Femur (tissue), 1 donor: ENCODE data around the gene TMEM11.

ENCODE experiments used
- DNase-seq: peaks from one replicate; pipeline ENCODE4 v3.0.0-alpha.2; 2017

TMEM11 gene

GRCh38 chr17:21177854-21178600, 35.9 kb downstream of the TMEM11 start:
- DNase-seq = peak; percentile 10

GRCh38 chr17:21177401-21177800, 36.6 kb downstream of the TMEM11 start:
- no peak for DNase-seq

DNA sequence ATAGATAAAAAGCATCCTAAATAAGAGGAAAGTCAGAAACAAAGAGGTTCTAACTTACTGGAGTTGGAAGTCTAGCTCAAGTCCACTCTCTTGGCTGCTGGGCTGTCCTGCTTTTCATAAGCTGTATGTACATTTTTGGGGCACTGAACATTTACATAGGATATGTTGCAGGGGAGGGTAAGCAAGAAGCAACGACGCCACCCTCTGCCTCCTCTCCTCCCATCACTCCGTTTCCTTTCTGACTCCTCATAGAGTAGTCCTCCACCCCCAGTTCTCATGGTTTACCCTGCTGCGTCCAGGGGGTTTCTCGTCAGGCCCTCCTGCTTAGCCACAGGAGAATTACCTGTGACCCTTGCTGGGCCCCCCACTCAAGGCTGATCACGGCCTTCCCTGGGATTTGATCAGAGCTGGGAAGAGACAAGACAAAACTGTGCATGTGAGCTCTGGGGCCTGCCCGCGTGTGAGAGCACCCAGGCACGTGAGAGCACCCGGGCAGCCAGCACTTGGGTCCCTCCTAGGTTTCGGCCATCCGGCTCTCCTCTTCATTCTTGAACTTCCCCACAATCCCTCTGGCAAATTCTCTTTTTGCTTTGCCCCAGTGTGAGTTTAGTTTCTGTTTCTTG, 37.1 kb downstream of the TMEM11 start:
- DNase-seq = no peak

DNA sequence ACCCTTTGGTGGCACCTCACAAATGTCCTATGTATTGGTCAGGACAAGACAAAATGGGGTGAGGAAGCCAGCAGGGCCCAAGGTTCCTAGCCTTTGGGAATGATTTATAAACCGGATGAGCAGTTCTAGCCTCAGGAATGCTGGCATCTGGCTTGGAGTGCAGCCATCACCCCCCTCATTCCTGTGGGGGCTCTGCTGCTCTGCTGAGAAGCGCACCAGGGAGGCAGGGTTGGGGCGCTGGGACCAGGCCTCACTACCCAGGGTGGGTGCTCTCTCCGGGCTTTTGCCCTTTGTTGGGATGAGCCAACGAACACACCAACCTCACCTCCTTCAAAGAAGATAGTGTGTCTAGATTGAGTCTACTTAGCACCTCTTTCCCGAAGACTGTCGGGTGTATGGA, 39.2 kb downstream of the TMEM11 start:
- no peak for DNase-seq

DNA sequence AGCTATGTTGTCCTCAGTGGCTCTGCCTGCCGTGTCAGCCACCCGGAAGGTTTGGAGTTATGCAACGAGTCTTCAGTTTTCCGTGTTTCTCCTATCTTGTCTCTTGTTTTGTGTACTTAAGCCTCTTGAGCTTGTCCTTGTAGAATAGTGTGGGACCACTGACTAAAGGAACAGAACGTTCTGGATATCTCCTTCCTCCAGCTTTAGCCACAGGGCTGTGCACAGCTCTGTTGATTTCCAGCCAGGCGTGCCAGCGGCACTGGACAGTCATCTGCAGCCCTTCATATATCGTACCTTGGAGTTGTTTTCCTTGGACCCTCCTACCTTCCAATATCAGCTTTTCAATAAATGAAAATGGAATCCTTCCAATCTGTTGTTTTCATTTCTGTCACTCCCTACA, 39.8 kb downstream of the TMEM11 start:
- DNase-seq = no peak

DNA sequence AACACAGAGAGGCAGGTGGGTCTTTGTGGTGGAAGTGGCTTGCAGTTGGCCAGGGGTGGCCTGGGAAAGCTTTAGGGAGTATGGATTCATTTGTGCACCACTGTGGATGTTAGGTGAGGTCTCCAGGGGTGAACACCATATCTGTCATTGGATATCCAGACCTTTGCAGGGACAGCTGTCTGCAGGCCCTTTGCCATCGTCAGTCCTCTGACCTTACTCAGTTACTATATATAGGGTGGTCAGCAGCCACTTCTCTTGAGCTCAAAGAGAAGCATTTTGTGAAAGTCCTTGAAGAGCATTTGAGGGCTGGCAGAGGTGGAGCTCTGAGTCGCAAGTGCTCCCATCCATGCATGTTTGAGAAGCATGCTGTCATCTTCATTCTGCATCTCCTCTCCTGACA, 40.4 kb downstream of the TMEM11 start:
- DNase-seq = no peak

DNA sequence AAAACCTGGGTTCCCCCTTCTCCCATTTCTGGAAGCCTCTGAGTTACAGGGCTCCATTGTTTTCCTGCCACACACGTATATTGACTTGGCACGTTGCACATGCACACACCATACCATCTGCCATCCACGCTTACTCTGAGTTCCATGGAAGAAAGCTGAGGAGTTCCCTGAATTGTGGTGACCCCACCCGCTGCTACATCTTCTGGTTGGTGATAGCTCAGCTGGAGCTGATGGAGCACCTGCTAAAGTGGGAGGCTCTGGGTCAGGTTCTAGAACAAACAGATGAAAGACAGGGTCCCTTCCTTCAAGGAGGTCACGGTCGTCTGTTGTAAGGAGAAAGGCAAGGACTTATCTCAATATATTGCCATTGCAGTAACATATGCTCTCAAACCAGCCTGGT, 41.1 kb downstream of the TMEM11 start:
- no peak for DNase-seq

DNA sequence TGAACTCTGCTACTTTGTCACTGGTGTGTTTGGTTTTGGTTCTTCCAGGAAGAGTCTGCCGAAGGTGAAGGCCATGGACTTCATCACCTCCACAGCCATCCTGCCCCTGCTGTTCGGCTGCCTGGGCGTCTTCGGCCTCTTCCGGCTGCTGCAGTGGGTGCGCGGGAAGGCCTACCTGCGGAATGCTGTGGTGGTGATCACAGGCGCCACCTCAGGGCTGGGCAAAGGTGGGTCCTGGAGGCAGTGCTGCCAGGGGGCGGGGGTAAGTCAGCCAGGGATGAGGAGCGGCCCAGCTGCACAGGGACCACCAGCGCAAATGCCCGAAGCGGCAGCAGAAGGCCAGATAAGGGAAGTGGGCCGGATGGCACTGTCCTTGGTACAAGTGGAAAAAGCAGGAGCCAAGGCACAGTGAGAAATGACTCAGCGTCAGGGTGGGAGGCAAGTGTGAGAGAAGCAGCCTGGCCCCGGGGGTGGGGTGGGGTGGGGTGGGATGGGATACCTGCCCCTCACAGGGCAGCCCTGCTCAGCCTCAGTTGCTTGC, 41.9 kb downstream of the TMEM11 start:
- no peak for DNase-seq

DNA sequence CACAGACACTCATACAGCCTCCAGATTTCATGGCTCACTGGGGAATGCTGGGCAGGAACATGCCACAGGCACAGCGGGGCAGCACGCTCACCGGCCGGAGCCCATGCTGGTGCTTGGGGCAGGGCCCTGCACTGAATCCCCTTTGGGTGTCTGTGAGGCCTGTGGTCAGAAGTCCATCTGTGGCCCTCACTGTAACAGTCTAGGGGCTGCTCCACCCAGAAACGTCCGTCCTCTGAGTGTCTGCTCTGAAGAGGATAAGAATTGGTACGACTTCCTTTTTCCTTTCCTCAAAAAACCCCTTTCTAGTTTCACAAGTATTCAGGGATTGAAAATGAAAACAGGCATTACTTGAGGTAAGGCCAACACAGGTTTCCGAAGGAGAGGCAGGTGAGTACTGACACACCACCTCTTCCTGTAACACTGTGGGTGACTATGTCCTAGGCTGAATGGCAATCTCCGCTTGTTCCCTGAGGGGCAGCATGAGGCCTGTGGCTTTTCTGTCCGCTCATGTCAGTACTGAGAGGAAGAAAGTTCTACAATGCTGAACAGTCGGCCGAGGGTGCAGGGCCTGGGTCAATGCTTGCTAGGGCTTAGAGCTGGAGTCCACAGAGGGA, 42.5 kb downstream of the TMEM11 start:
- no peak for DNase-seq

- DNase-seq = no peak
Measured at GRCh38 chr17:21170809-21171208, 43.2 kb downstream of the TMEM11 start.

DNA sequence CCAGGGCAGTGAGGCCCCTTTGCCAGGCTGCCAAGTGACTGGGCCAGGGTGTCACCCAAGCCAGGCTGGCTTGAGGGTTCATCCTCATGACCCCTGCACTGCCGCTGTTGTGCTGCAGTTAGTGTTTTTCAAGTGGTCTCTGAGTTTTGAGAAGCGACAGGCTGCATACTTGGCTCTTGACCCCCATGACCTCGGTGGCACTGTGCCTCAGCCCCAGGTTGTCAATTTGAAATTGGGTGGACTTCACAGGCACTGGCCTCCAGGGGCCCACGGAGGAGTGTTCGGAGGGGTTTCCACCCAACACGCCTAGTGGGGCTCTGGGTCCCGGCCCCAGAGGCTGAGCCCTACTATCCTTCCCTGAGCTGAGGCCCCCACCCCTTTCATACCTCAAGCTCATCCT, 44.5 kb downstream of the TMEM11 start:
- DNase-seq = no peak

DNA sequence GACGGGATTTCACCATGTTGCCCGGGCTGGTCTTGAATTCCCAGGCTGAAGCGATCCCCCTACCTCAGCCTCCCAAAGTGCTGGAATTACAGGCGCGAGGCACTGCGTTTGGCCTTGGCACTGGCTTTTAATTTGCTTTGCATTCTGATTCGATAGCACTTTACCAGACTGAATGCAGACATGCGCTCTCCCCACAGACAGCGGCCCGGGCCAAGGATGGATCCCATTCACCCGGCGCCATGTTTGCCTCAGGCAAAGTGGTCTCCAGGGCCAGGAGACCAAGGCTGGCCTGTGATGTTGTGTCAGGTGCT, 45.5 kb downstream of the TMEM11 start:
- DNase-seq = no peak

- DNase-seq = no peak
Measured at GRCh38 chr17:21167303-21167702, 46.7 kb downstream of the TMEM11 start.

DNA sequence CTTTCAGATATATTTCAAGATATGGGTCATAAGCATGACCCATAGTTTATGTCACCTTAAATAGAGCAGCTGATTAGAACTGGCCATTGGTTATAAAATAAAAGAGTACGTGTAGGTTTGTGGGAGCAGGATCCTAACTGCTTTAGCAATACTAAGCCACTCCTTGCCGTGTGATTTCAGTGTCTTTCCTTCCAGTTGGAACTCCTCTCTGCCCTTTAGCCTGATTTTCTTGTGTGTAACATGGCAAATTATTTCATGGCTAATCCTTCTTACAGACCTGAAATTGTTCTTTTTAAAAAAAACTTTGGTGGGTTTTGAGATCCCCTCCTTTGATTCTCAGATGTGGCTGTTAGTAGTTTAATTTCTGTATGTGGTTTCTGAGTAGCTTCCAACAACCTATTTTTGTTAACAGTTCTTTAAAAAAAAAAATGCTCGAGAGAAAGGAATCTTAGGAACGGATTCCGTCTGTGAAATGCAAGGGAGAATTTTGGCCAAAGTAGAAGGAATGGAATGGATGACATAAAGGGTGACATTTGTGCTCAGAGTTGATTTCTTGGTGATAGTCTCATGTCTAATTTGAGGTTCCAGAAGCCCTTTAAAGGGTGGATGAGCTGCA, 47.3 kb downstream of the TMEM11 start:
- DNase-seq = no peak

DNA sequence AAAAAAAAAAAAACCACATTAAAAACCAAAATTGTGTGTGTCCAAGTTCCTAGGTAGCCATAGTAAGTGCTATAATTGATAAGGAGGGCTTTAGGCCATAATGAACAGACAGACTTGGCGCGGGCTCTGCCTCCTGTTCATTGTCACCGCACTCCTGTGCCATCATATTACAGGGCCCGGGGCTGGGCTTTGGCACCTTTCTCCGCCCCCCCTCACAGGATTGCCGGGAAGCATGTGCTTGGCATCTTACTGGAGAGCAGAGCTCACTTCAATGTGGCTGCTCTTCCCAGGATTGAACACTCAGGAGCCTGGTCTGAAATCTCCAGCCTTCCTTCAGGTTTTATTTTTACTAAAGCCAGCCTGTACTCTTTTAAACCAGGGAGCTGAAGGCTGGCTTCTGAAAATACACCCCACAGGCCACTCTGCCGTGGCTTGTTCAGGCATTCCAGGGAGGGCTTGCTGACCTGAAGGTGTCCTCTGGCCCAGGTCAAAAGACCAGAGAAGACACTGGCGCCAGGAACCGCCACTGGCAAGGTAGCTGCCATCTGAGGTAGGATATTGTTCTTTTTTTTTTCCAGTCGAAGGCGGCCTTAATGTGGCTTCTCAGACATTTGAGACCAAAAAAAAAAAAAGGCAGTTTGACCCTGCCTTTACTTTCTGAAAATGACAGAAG, 47.9 kb downstream of the TMEM11 start:
- DNase-seq = peak; percentile 35

GRCh38 chr17:21164620-21165019, 49.3 kb downstream of the TMEM11 start:
- no peak for DNase-seq

DNA sequence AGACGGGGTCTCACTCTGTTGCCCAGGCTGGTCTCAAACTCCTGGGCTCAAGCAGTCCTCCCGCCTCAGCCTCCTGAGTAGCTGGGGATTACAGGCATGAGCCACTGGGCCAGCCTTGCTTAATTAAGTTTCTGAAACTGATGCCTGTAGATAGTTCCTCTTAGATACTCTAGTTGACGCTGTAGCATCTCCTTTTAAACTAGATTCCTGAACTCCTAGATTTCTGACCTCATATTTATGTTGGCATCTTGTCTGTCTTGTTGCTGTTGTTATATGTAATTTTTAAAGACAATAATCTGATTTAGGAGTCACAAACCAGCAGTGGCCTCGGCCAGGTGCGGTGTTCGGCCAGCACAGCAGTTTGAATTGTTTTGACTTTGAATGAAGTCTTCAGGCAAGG, 49.7 kb downstream of the TMEM11 start:
- no peak for DNase-seq

DNA sequence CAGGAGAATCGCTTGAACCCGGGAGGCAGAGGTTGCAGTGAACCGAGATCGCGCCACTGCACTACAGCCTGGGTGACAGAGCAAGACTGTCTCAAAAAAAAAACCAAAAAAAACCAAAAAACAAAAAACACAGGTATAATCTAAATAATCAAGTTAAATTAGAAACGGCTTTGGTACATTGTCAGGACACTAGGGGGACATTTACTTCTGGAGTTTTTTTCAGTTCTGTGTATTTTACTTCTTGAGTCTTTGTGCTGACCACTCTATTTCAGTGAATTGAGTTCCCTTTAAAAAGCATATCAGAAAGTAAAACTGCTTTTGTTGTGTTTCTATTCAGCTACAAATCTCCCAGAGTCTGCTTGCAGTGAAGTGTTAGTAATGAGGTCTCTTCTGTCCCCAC, 50.9 kb downstream of the TMEM11 start:
- no peak for DNase-seq

- DNase-seq = no peak
Measured at GRCh38 chr17:21162394-21162775, 51.6 kb downstream of the TMEM11 start.

DNA sequence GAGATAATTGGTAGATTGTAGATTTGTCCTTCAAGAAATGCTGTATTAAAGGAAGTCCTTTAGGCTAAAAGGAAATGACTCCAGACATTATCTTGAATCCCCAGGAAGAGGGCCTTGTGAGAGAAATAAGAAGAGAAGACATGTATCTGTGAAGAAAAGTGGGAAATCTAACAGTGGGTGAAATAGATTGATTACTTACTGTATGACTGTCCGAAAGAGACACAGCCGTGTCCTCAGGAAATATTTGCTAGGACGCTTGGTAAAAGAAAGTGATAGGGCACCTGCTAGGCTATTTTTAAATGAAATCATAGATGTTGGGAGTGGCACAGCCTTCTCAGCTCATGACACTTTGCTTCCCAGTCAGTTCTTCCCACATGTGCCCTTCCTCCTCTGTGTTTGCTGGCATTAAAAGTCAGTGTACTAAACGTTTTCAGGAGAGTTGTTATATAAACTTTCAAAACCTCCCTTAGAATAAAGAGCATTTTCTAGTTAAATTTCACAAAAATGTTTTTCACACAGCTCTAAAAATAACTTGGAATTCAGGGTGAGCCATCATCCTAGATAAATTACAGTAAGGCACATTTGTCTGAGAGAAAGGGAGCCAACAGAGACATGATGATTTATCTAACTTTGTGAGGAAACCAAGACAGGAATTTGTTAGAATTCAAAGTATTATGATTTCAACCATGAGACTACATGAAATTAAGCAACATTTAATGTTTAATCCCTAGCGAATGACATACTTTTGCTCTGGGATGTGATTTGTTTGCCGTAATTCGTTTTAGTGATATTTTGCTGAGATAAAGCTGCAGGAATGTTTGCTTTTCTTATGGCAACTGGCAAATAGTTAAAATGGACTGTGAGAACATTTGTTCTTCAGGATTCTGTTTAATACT, 52.2 kb downstream of the TMEM11 start:
- DNase-seq = no peak

- DNase-seq = no peak
Measured at GRCh38 chr17:21160401-21160800, 53.6 kb downstream of the TMEM11 start.
